ENCODE results near the gene NOL4L. TPM values are rescaled to one million over a fixed set of nuclear protein-coding genes. Genes with fewer than 3 reads are reported as not detected.

NOL4L gene
- total and polyA plus RNA-seq, 7 donors: 0.61 to 2.7 (median 1.3) TPM

GRCh38 chr20:32631933-32632460 lies 46.9 kb upstream of the NOL4L start:
- WGBS, 3 donors: 85 to 88% (median 88%) methylated on average over 9 of the region's 9 CpGs
- no peak for DNase-seq

GRCh38 chr20:32629813-32630212 lies 44.7 kb upstream of the NOL4L start:
- DNase-seq (no peak), ATAC-seq (no peak)
- WGBS, 3 donors: 95 to 96% (median 96%) methylated on average over 13 of the region's 13 CpGs
- Histone ChIP-seq H3K4me1 (peaks cover 9% of the 10 kb centered on the region), H3K4me3 (no peak overlapping the region), H3K9me3 (no peaks in the 10 kb centered on the region), H3K27me3 (ENCODE audit: insufficient read depth in 3 of 3, low read length in 2 of 3) (peaks cover 0 to 10% (median 0%) of the 10 kb centered on the region in 3 donors), H3K36me3 (ENCODE audit: insufficient read depth in 1 of 2, low read depth in 1 of 2) (no peaks in the 10 kb centered on the region), H3K27ac (no peak overlapping the region)
- no peak for TF ChIP-seq CTCF (IDR thresholded peaks at IDR 0.05)
- intact Hi-C loops (cut with DNase I): no loop called here

More at GRCh38 chr20:32631933-32632460, 46.9 kb upstream of the NOL4L start:
- Histone ChIP-seq H3K27me3 (ENCODE audit: insufficient read depth in 3 of 3, low read length in 2 of 3) (peaks cover 0 to 2% (median 0%) of the 10 kb centered on the region in 3 donors), H3K4me3 (no peak overlapping the region), H3K27ac (no peak overlapping the region), H3K4me1 (peaks cover 9% of the 10 kb centered on the region), H3K9me3 (no peaks in the 10 kb centered on the region), H3K36me3 (ENCODE audit: insufficient read depth in 1 of 2, low read depth in 1 of 2) (no peaks in the 10 kb centered on the region)
- no peak for ATAC-seq
- intact Hi-C loops (cut with DNase I): no loop called here
- TF ChIP-seq CTCF (IDR thresholded peaks at IDR 0.05): no peak

- Histone ChIP-seq H3K27ac (no peak overlapping the region), H3K4me1 (peaks cover 9% of the 10 kb centered on the region), H3K4me3 (no peak overlapping the region), H3K9me3 (no peaks in the 10 kb centered on the region), H3K27me3 (ENCODE audit: insufficient read depth in 3 of 3, low read length in 2 of 3) (peaks cover 0 to 10% (median 0%) of the 10 kb centered on the region in 3 donors), H3K36me3 (ENCODE audit: insufficient read depth in 1 of 2, low read depth in 1 of 2) (no peaks in the 10 kb centered on the region)
- DNase-seq: no peak
- TF ChIP-seq CTCF (IDR thresholded peaks at IDR 0.05): no peak
- intact Hi-C loops (cut with DNase I): no loop called here
- ATAC-seq: no peak
- 66 to 84% (median 80%) methylated on average over 7 of the region's 7 CpGs for WGBS, 3 donors
Observed at GRCh38 chr20:32628960-32629530, 43.9 kb upstream of the NOL4L start.

- peak in 1 of 4 donors; percentile 7 for ATAC-seq
- no peaks in the 10 kb centered on the region for H3K36me3 ChIP-seq (ENCODE audit: insufficient read depth in 1 of 2, low read depth in 1 of 2)
- WGBS, 3 donors: 16 to 26% (median 22%) methylated on average over 14 to 26 of the region's 26 CpGs
- peak overlapping the region; percentile 6 for H3K4me3 ChIP-seq
- peaks cover 0 to 10% (median 0%) of the 10 kb centered on the region in 3 donors for H3K27me3 ChIP-seq (ENCODE audit: insufficient read depth in 3 of 3, low read length in 2 of 3)
- H3K4me1 ChIP-seq: peaks cover 9% of the 10 kb centered on the region
- TF ChIP-seq CTCF (IDR thresholded peaks at IDR 0.05): no peak
- no peaks in the 10 kb centered on the region for H3K9me3 ChIP-seq
- intact Hi-C loops (cut with DNase I): no loop called here
- no peak for DNase-seq
- H3K27ac ChIP-seq: no peak overlapping the region
Observed at GRCh38 chr20:32626859-32627636, 41.9 kb upstream of the NOL4L start.
